Measurements from ENCODE around the gene PITPNB.

The PITPNB gene

GRCh38 chr22:27919222-27919941 is at the start of gene PITPNB:
Gene PITPNB (minus strand): TSS chr22:27919256. CDS start chr22:27919191, 65 bp downstream.
- DNase-seq (ENCODE audit: low read depth, low spot score), result peak; percentile 85

- no peak for DNase-seq (ENCODE audit: low read depth, low spot score)
Observed at GRCh38 chr22:27966168-27967064, 47.4 kb upstream of the PITPNB start.

- DNase-seq (ENCODE audit: low read depth, low spot score), result no peak
Observed at GRCh38 chr22:27962268-27963044, 43.4 kb upstream of the PITPNB start.

GRCh38 chr22:27961680-27962079 is 42.6 kb upstream of the PITPNB start:
- no peak for DNase-seq (ENCODE audit: low read depth, low spot score)

- no peak for DNase-seq (ENCODE audit: low read depth, low spot score)
Observed at GRCh38 chr22:27961182-27961581, 42.1 kb upstream of the PITPNB start.

GRCh38 chr22:27959335-27960090 is 40.5 kb upstream of the PITPNB start:
- DNase-seq (ENCODE audit: low read depth, low spot score), result no peak

GRCh38 chr22:27952779-27953178 is 33.7 kb upstream of the PITPNB start:
- no peak for DNase-seq (ENCODE audit: low read depth, low spot score)

GRCh38 chr22:27952091-27952490 is 33.0 kb upstream of the PITPNB start:
- no peak for DNase-seq (ENCODE audit: low read depth, low spot score)

GRCh38 chr22:27949421-27949820 is 30.4 kb upstream of the PITPNB start:
- no peak for DNase-seq (ENCODE audit: low read depth, low spot score)

- DNase-seq (ENCODE audit: low read depth, low spot score), result no peak
Observed at GRCh38 chr22:27948569-27948968, 29.5 kb upstream of the PITPNB start.

GRCh38 chr22:27947448-27947847 is 28.4 kb upstream of the PITPNB start:
- DNase-seq (ENCODE audit: low read depth, low spot score), result no peak

- DNase-seq (ENCODE audit: low read depth, low spot score), result no peak
Observed at GRCh38 chr22:27941143-27941542, 22.1 kb upstream of the PITPNB start.

- no peak for DNase-seq (ENCODE audit: low read depth, low spot score)
Observed at GRCh38 chr22:27937453-27937852, 18.4 kb upstream of the PITPNB start.

- DNase-seq (ENCODE audit: low read depth, low spot score), result no peak
Observed at GRCh38 chr22:27935897-27936296, 16.8 kb upstream of the PITPNB start.

GRCh38 chr22:27934069-27934468 is 15.0 kb upstream of the PITPNB start:
- no peak for DNase-seq (ENCODE audit: low read depth, low spot score)

- DNase-seq (ENCODE audit: low read depth, low spot score), result no peak
Observed at GRCh38 chr22:27933186-27933983, 14.3 kb upstream of the PITPNB start.

GRCh38 chr22:27930331-27931060 is 11.4 kb upstream of the PITPNB start:
- DNase-seq (ENCODE audit: low read depth, low spot score), result no peak

- no peak for DNase-seq (ENCODE audit: low read depth, low spot score)
Observed at GRCh38 chr22:27927608-27928007, 8.6 kb upstream of the PITPNB start.

GRCh38 chr22:27925331-27925730 is 6.3 kb upstream of the PITPNB start:
- no peak for DNase-seq (ENCODE audit: low read depth, low spot score)

All from iPS DF 19.7 (cell line).